HG03558 (cell line): Measurements from ENCODE around the gene EPB42.

Experiments
- ATAC-seq: cut with Tn5 transposase; IDR thresholded peaks from one replicate; pipeline ENCODE4 v1.9.1; 2021; ENCODE audit warnings: moderate number of reproducible peaks; ENCODE audit not compliant: unreplicated experiment; ENCODE audit errors: extremely low read depth

The EPB42 gene

GRCh38 chr15:43220991-43221403, at the start of gene EPB42:
Gene EPB42 (minus strand): TSS chr15:43221018. CDS start chr15:43220825, 193 bp downstream.
- no peak for ATAC-seq

- ATAC-seq = no peak
These were observed 49.4 kb upstream of the EPB42 start for GRCh38 chr15:43270113-43270665.

GRCh38 chr15:43268111-43269105, 47.6 kb upstream of the EPB42 start:
- ATAC-seq = no peak

- no peak for ATAC-seq
These were observed 46.6 kb upstream of the EPB42 start for GRCh38 chr15:43267439-43267838.

- no peak for ATAC-seq
These were observed 46.0 kb upstream of the EPB42 start, which contains the start of gene TGM5 for GRCh38 chr15:43266834-43267233. Gene TGM5 (minus strand): TSS chr15:43266928. CDS start chr15:43266849, 79 bp downstream.

- ATAC-seq = no peak
These were observed 45.6 kb upstream of the EPB42 start for GRCh38 chr15:43266386-43266785.

- no peak for ATAC-seq
These were observed 39.3 kb upstream of the EPB42 start for GRCh38 chr15:43260011-43260615.

GRCh38 chr15:43258781-43259180, 38.0 kb upstream of the EPB42 start:
- no peak for ATAC-seq

GRCh38 chr15:43256341-43256740, 35.5 kb upstream of the EPB42 start:
- ATAC-seq = no peak

GRCh38 chr15:43255376-43255775, 34.6 kb upstream of the EPB42 start:
- ATAC-seq = no peak

GRCh38 chr15:43253431-43254403, 32.9 kb upstream of the EPB42 start:
- no peak for ATAC-seq

- no peak for ATAC-seq
These were observed 31.0 kb upstream of the EPB42 start for GRCh38 chr15:43251871-43252250.

- no peak for ATAC-seq
These were observed 30.5 kb upstream of the EPB42 start for GRCh38 chr15:43251185-43251870.

GRCh38 chr15:43250785-43251184, 30.0 kb upstream of the EPB42 start:
- no peak for ATAC-seq

GRCh38 chr15:43249699-43250203, 28.9 kb upstream of the EPB42 start:
- ATAC-seq = no peak

- no peak for ATAC-seq
These were observed 28.4 kb upstream of the EPB42 start for GRCh38 chr15:43249236-43249635.

- ATAC-seq = no peak
These were observed 25.5 kb upstream of the EPB42 start for GRCh38 chr15:43246261-43246774.

GRCh38 chr15:43244092-43244491, 23.3 kb upstream of the EPB42 start:
- ATAC-seq = no peak
